B cell (primary cell): ENCODE measurements around the gene PRKCH. TPM values are rescaled to one million over a fixed set of nuclear protein-coding genes. Genes with fewer than 3 reads are reported as not detected.

Experiments used
- ATAC-seq: fragments of 200-7000 bp; cut with Tn5 transposase; one replicate; pipeline ENCODE4 v1.10.0; 2021; ENCODE audit warnings: low read depth, mild to moderate bottlenecking, moderate number of reproducible peaks, moderate library complexity
- CTCF ChIA-PET: fragments of 350-600 bp; sonication (Branson Sonifier 250); formaldehyde crosslinking; loops from one replicate; lab custom pipeline; 2021; ENCODE audit warnings: antibody characterized with exemption, inconsistent platforms; lab: Charles Lee
- POLR2A ChIA-PET: fragments of 350-600 bp; sonication (Branson Sonifier 250); formaldehyde crosslinking; loops from one replicate; lab custom pipeline; 2021; ENCODE audit warnings: antibody characterized with exemption; lab: Charles Lee
- DNase-seq: peaks from one replicate; pipeline ENCODE4 v3.0.0; 2013
- H2AFZ ChIP-seq: 2 replicates; pipeline ENCODE4 v1.6.1; 2012; ENCODE audit warnings: mild to moderate bottlenecking, low read depth, low read length; ENCODE audit not compliant: insufficient read depth, poor library complexity, severe bottlenecking
- H3K27ac ChIP-seq, 2 donors: 1 replicate in 1 of 2; 2 replicates in 1 of 2; pipeline ENCODE4 v1.5.1; 2012 to 2013; ENCODE audit warnings: low read length in 2 of 2, mild to moderate bottlenecking in 2 of 2, moderate library complexity in 1 of 2
- H3K27me3 ChIP-seq, 4 experiments: fragments of 200-600 bp in 1 of 4; sonication (generic) in 1 of 4; replicated peaks in 1 of 4; 1 replicate in 2 of 4; 2 replicates in 2 of 4; pipeline versions ENCODE4 v1.6.1 to v1.7.0; 2013 to 2016; ENCODE audit warnings: low read length in 3 of 4, mild to moderate bottlenecking in 2 of 4, mixed read lengths in 1 of 4, moderate library complexity in 1 of 4; ENCODE audit not compliant: insufficient read depth in 4 of 4, control insufficient read depth in 3 of 4; ENCODE audit errors: control extremely low read depth in 1 of 4
- H3K36me3 ChIP-seq, 2 experiments: replicated peaks in 1 of 2; 1 replicate in 1 of 2; 2 replicates in 1 of 2; pipeline versions ENCODE4 v1.6.1 to v1.7.1; 2013; ENCODE audit warnings: low read length in 1 of 2; ENCODE audit not compliant: insufficient read depth in 2 of 2, control insufficient read depth in 1 of 2; ENCODE audit errors: control extremely low read depth in 1 of 2, extremely low read depth in 1 of 2
- H3K4me1 ChIP-seq, 2 donors: fragments of 200-600 bp in 1 of 2; sonication (generic) in 1 of 2; 1 replicate in 1 of 2; 2 replicates in 1 of 2; pipeline versions ENCODE4 v1.5.1 to v1.6.1; 2013 to 2017; ENCODE audit warnings: low read length in 2 of 2; ENCODE audit not compliant: control insufficient read depth in 2 of 2, insufficient read depth in 2 of 2
- H3K4me2 ChIP-seq: replicated peaks from 2 replicates; pipeline ENCODE3; 2012; ENCODE audit warnings: mild to moderate bottlenecking, low read depth, low read length; ENCODE audit not compliant: poor library complexity, severe bottlenecking
- H3K4me3 ChIP-seq, 5 experiments: fragments of 200-600 bp in 1 of 5; sonication (generic) in 1 of 5; 1 replicate in 3 of 5; 2 replicates in 2 of 5; pipeline versions ENCODE4 v1.5.1 to v1.7.0; 2011 to 2016; ENCODE audit warnings: low read length in 4 of 5, mild to moderate bottlenecking in 4 of 5, low read depth in 2 of 5, control low read depth in 1 of 5, moderate library complexity in 1 of 5; ENCODE audit not compliant: insufficient read depth in 1 of 5; ENCODE audit errors: control extremely low read depth in 1 of 5, extremely low read depth in 1 of 5
- H3K79me2 ChIP-seq: fragments of 200-600 bp; sonication (generic); one replicate; pipeline ENCODE4 v1.6.0; 2016; ENCODE audit warnings: low read length; ENCODE audit not compliant: control insufficient read depth, insufficient read depth
- H3K9ac ChIP-seq: fragments of 200-600 bp; sonication (generic); 2 replicates; pipeline ENCODE4 v1.6.1; 2017; ENCODE audit warnings: mild to moderate bottlenecking, low read length, moderate library complexity
- H3K9me3 ChIP-seq, 3 donors: one replicate each; pipeline versions ENCODE4 v1.6.1 to v1.7.1; 2013; ENCODE audit warnings: low read length in 2 of 3; ENCODE audit not compliant: control insufficient read depth in 2 of 3, insufficient read depth in 1 of 3; ENCODE audit errors: control extremely low read depth in 1 of 3
- H4K20me1 ChIP-seq: 2 replicates; pipeline ENCODE4 v1.6.0; 2012; ENCODE audit warnings: mild to moderate bottlenecking, low read length; ENCODE audit not compliant: insufficient read depth, control insufficient read depth, poor library complexity, severe bottlenecking
- H3K27ac Mint-ChIP-seq: one replicate; pipeline ENCODE4 v1.8.0; 2021; ENCODE audit warnings: mixed read lengths
- H3K27me3 Mint-ChIP-seq: one replicate; pipeline ENCODE4 v1.8.0; 2021; ENCODE audit warnings: mixed read lengths
- H3K4me1 Mint-ChIP-seq: one replicate; pipeline ENCODE4 v1.8.0; 2021; ENCODE audit warnings: mixed read lengths
- H3K4me3 Mint-ChIP-seq: one replicate; pipeline ENCODE4 v1.8.0; 2021; ENCODE audit warnings: mixed read lengths
- H3K9me3 Mint-ChIP-seq: one replicate; pipeline ENCODE4 v1.8.0; 2022; ENCODE audit warnings: mixed read lengths; ENCODE audit not compliant: insufficient read depth
- CTCF ChIP-seq: fragments of 200-600 bp; IDR thresholded peaks from one replicate; pipeline ENCODE4 v1.8.0; 2022; ENCODE audit warnings: antibody characterized with exemption, mild to moderate bottlenecking
- EZH2 ChIP-seq: IDR thresholded peaks from 2 replicates; pipeline ENCODE4 v1.6.1; 2012; ENCODE audit warnings: borderline replicate concordance, low read depth, mild to moderate bottlenecking, moderate library complexity, low read length; ENCODE audit not compliant: insufficient read depth, poor library complexity, severe bottlenecking
- WGBS: methylation state at CpG from one replicate; pipeline ENCODE4 v1.1.5; 2013; ENCODE audit warnings: missing lambda C conversion rate; ENCODE audit not compliant: insufficient coverage; 5-methylcytosine and 5-hydroxymethylcytosine counted together
- intact Hi-C: fragments of 100-400 bp; cut with micrococcal nuclease; formaldehyde crosslinking; loops from one replicate; pipeline ENCODE4 v1.10.0; 2022
- polyA plus RNA-seq: library from polyadenylated mRNA; depleted of rRNA; stranded (reverse); fragments of >200 nt; gene quantifications from 2 replicates; pipeline ENCODE4 v1.2.3, GENCODE V29; 2012
- total RNA-seq, 2 donors: library from RNA; stranded (reverse); fragments of 120-200 nt in 1 of 2; gene quantifications; 1 replicate in 1 of 2; 2 replicates in 1 of 2; pipeline versions ENCODE4 v1.2.3 to v1.2.4, GENCODE V29; 2013 to 2022

The PRKCH gene
- total and polyA plus RNA-seq, 2 donors (not counting 1 experiment from before 2014, with no cell fraction given) = 2.0 to 5.0 TPM

- no peak overlapping the region for H3K4me3 ChIP-seq
- 73% methylated on average over 9 of the region's 12 CpGs for WGBS
- H4K20me1 ChIP-seq = no peaks in the 10 kb centered on the region
- peaks cover 38% of the 10 kb centered on the region for H3K4me1 Mint-ChIP-seq
- H3K27ac Mint-ChIP-seq = no peak overlapping the region
- no peak for TF ChIP-seq CTCF
- no peak for TF ChIP-seq EZH2
- H3K4me1 ChIP-seq = peaks cover 13 to 18% of the 10 kb centered on the region in 2 donors
- H3K9ac ChIP-seq = no peak overlapping the region
- H3K27ac ChIP-seq = no peak overlapping the region
- H3K9me3 ChIP-seq = peaks cover 0 to 7% (median 3%) of the 10 kb centered on the region in 3 donors
- no peaks in the 10 kb centered on the region for H3K27me3 ChIP-seq
- peak overlapping the region; percentile 12 for H3K4me2 ChIP-seq
- DNase-seq = no peak
- no peaks in the 10 kb centered on the region for H3K27me3 Mint-ChIP-seq
- no peak for ATAC-seq
- CTCF ChIA-PET = interaction anchor here (0.7 to 1.1 kb wide), 3 partner anchors 10 to 119 kb away, joined by 3 read pairs; partner anchors contain the start of gene HIF1A
- no peak overlapping the region for H3K4me3 Mint-ChIP-seq
- intact Hi-C loops = no loop called here
- H3K79me2 ChIP-seq = no peaks in the 10 kb centered on the region
- no peaks in the 10 kb centered on the region for H3K36me3 ChIP-seq
- H2AFZ ChIP-seq = no peak overlapping the region
- POLR2A ChIA-PET = interaction anchor here (0.9 kb wide), 1 partner anchor 21 kb away, joined by 6 read pairs; no protein-coding TSS in a partner anchor
- H3K9me3 Mint-ChIP-seq = peaks cover 4% of the 10 kb centered on the region
Observed at GRCh38 chr14:61589691-61590581, 268.6 kb downstream of the PRKCH start.

GRCh38 chr14:61591862-61592261 is 270.5 kb downstream of the PRKCH start:
- DNase-seq (no peak), ATAC-seq (no peak)
- Histone ChIP-seq H3K36me3 (no peaks in the 10 kb centered on the region), H3K4me2 (no peak overlapping the region), H4K20me1 (no peaks in the 10 kb centered on the region), H3K79me2 (no peaks in the 10 kb centered on the region), H3K4me1 (peaks cover 13 to 17% of the 10 kb centered on the region in 2 donors), H3K4me3 (no peak overlapping the region), H3K9me3 (peaks cover 0 to 7% (median 3%) of the 10 kb centered on the region in 3 donors), H3K27me3 (no peaks in the 10 kb centered on the region), H3K27ac (no peak overlapping the region), H2AFZ (no peak overlapping the region), H3K9ac (no peak overlapping the region)
- Mint-ChIP-seq H3K27me3 (no peaks in the 10 kb centered on the region), H3K4me3 (no peak overlapping the region), H3K9me3 (peaks cover 4% of the 10 kb centered on the region), H3K4me1 (peaks cover 40% of the 10 kb centered on the region), H3K27ac (no peak overlapping the region)
- ChIA-PET CTCF (no interaction called here), POLR2A (no interaction called here)
- 100% methylated on average over 1 of the region's 2 CpGs for WGBS
- no peak for TF ChIP-seq CTCF
- TF ChIP-seq EZH2 = no peak
- intact Hi-C loops = no loop called here
